GM12878 (cell line): Measurements from ENCODE around the gene PRKN. TPM values are rescaled to one million over a fixed set of nuclear protein-coding genes. Genes with fewer than 3 reads are reported as not detected.

ENCODE experiments used
- ATAC-seq: fragments of 200-7000 bp; cut with Tn5 transposase; 3 replicates; pipeline ENCODE4 v1.9.1; 2020; ENCODE audit warnings: mild to moderate bottlenecking, moderate library complexity
- BruUV-seq: library from RNA; stranded (reverse); fragments of 400-500 nt; replicated peaks from 2 replicates; lab custom pipeline; 2021; lab: Mats Ljungman, UMichigan
- CTCF ChIA-PET: fragments of 300-600 bp; sonication (Branson Sonifier 250); formaldehyde crosslinking; extraction: SDS; loops from one replicate; lab custom pipeline; 2021; ENCODE audit warnings: inconsistent platforms; lab: Yijun Ruan, JAX
- POLR2A ChIA-PET: fragments of 350-600 bp; formaldehyde crosslinking; extraction: SDS; loops from one replicate; lab custom pipeline; 2021; ENCODE audit warnings: inconsistent platforms; lab: Charles Lee
- RAD21 ChIA-PET: fragments of 300-600 bp; sonication (Branson Sonifier 250); formaldehyde crosslinking; loops from one replicate; lab custom pipeline; 2023; ENCODE audit warnings: antibody characterized with exemption; ENCODE audit not compliant: unreplicated experiment; lab: Charles Lee
- SMC1A ChIA-PET: fragments of 300-600 bp; sonication (Branson Sonifier 250); formaldehyde crosslinking; loops from one replicate; lab custom pipeline; 2023; ENCODE audit not compliant: unreplicated experiment, uncharacterized antibody; lab: Charles Lee
- DNase-seq: peaks from one replicate; pipeline ENCODE4 v3.0.0-alpha.2; 2011; ENCODE audit warnings: low read depth, low spot score
- FAIRE-seq: peaks from 3 replicates; lab custom pipeline; 2011; peaks lifted over from hg19 to GRCh38; lab: Jason Lieb, UNC
- H2AFZ ChIP-seq: 2 replicates; pipeline ENCODE4 v1.6.0; 2011; ENCODE audit warnings: low read depth, low read length, control low read depth; ENCODE audit not compliant: control insufficient read depth
- H3K27ac ChIP-seq: 2 replicates; pipeline ENCODE4 v1.5.1; 2011; ENCODE audit warnings: control low read depth; ENCODE audit not compliant: control insufficient read depth, insufficient read depth
- H3K27me3 ChIP-seq, 2 experiments: replicated peaks in 1 of 2; 2 replicates each; pipeline versions ENCODE4 v1.6.0 to v1.6.1; 2011; ENCODE audit warnings: low read length in 1 of 2; ENCODE audit not compliant: control insufficient read depth in 2 of 2, insufficient read depth in 2 of 2
- H3K36me3 ChIP-seq, 2 experiments: 2 replicates each; pipeline ENCODE4 v1.5.1; 2011; ENCODE audit warnings: low read length in 1 of 2; ENCODE audit not compliant: control insufficient read depth in 2 of 2, insufficient read depth in 2 of 2
- H3K4me1 ChIP-seq: 2 replicates; pipeline ENCODE4 v1.6.1; 2011; ENCODE audit warnings: mild to moderate bottlenecking, low read length, moderate library complexity, mixed read lengths; ENCODE audit not compliant: control insufficient read depth, insufficient read depth
- H3K4me2 ChIP-seq: 2 replicates; pipeline ENCODE4 v1.6.0; 2011; ENCODE audit warnings: control low read depth; ENCODE audit not compliant: control insufficient read depth, insufficient read depth
- H3K4me3 ChIP-seq: fragments of 200-600 bp; sonication (generic); 2 replicates; pipeline ENCODE4 v1.5.1; 2016
- H3K79me2 ChIP-seq: 2 replicates; pipeline ENCODE4 v1.6.0; 2011; ENCODE audit warnings: low read length; ENCODE audit not compliant: control insufficient read depth, insufficient read depth
- H3K9ac ChIP-seq: 2 replicates; pipeline ENCODE4 v1.8.0; 2011; ENCODE audit warnings: low read length, control low read depth, mixed read lengths; ENCODE audit not compliant: control insufficient read depth, insufficient read depth
- H3K9me3 ChIP-seq: replicated peaks from 3 replicates; pipeline ENCODE4 v1.5.1; 2011; ENCODE audit warnings: mild to moderate bottlenecking, low read length; ENCODE audit not compliant: control insufficient read depth, insufficient read depth
- H4K20me1 ChIP-seq: 2 replicates; pipeline ENCODE4 v1.6.0; 2011; ENCODE audit not compliant: control insufficient read depth, insufficient read depth
- CTCF ChIP-seq, 3 experiments: IDR thresholded peaks in 2 of 3; conservative IDR thresholded peaks in 1 of 3; 2 replicates each; pipeline ENCODE4 v1.5.1; 2011; ENCODE audit warnings: low read depth in 3 of 3, low read length in 3 of 3, mild to moderate bottlenecking in 3 of 3, control low read depth in 2 of 3, moderate library complexity in 2 of 3, inconsistent platforms in 1 of 3, mixed read lengths in 1 of 3; ENCODE audit not compliant: control insufficient read depth in 2 of 3, insufficient read depth in 1 of 3; ENCODE audit errors: extremely low read depth in 1 of 3
- E4F1 ChIP-seq: fragments of 450-650 bp; IDR thresholded peaks from 2 replicates; pipeline ENCODE4 v1.6.1; 2018; ENCODE audit warnings: borderline replicate concordance, mild to moderate bottlenecking; ENCODE audit not compliant: partially characterized antibody
- EED ChIP-seq: sonication (generic); IDR thresholded peaks from 2 replicates; pipeline ENCODE4 v1.6.1; 2016; ENCODE audit warnings: antibody characterized with exemption, low read depth
- LARP7 ChIP-seq: fragments of 450-650 bp; IDR thresholded peaks from 2 replicates; pipeline ENCODE4 v1.6.1; 2017; ENCODE audit warnings: mild to moderate bottlenecking
- MAX ChIP-seq: IDR thresholded peaks from 2 replicates; pipeline ENCODE4 v1.6.1; 2012; ENCODE audit warnings: low read depth, low read length, improper control_type of control experiment
- MTA3 ChIP-seq: IDR thresholded peaks from 2 replicates; pipeline ENCODE4 v1.6.1; 2012; ENCODE audit warnings: low read length, inconsistent platforms, borderline replicate concordance
- NFYB ChIP-seq: IDR thresholded peaks from 2 replicates; pipeline ENCODE4 v1.6.1; 2011; ENCODE audit warnings: low read depth, mild to moderate bottlenecking, low read length, improper control_type of control experiment, moderate library complexity; ENCODE audit not compliant: insufficient read depth
- NKRF ChIP-seq: fragments of 450-650 bp; conservative IDR thresholded peaks from 2 replicates; pipeline ENCODE4 v1.6.1; 2017; ENCODE audit warnings: mild to moderate bottlenecking, moderate library complexity
- PAX5 ChIP-seq: IDR thresholded peaks from 2 replicates; pipeline ENCODE4 v1.6.1; 2011; ENCODE audit warnings: low read depth, low read length, borderline replicate concordance
- PAX8 ChIP-seq: fragments of 450-650 bp; IDR thresholded peaks from 2 replicates; pipeline ENCODE4 v1.6.1; 2017; ENCODE audit warnings: mild to moderate bottlenecking, moderate library complexity
- RAD21 ChIP-seq: IDR thresholded peaks from 2 replicates; pipeline ENCODE4 v1.6.1; 2011; ENCODE audit warnings: mild to moderate bottlenecking, low read depth, low read length, moderate library complexity; ENCODE audit not compliant: insufficient read depth
- SPI1 ChIP-seq: IDR thresholded peaks from 2 replicates; pipeline ENCODE4 v1.6.1; 2011; ENCODE audit warnings: low read depth, mild to moderate bottlenecking, low read length, moderate library complexity, borderline replicate concordance; ENCODE audit not compliant: insufficient read depth
- SUPT20H ChIP-seq: IDR thresholded peaks from 2 replicates; pipeline ENCODE4 v1.6.1; 2011; ENCODE audit warnings: low read depth, mild to moderate bottlenecking, low read length, moderate library complexity, borderline replicate concordance; ENCODE audit not compliant: control insufficient read depth
- WGBS: methylation state at CpG from one replicate; pipeline ENCODE4 v1.1.6; 2016; ENCODE audit warnings: low lambda C conversion rate; ENCODE audit not compliant: insufficient replicate concordance, insufficient coverage; ENCODE audit errors: missing lambda C conversion rate; 5-methylcytosine and 5-hydroxymethylcytosine counted together
- in situ Hi-C: fragments of 300-500 bp; cut with MboI; formaldehyde crosslinking; loops from 9 replicates; pipeline ENCODE4 v1.14.3; 2018; ENCODE audit warnings: mixed read lengths
- intact Hi-C: fragments of 100-400 bp; cut with micrococcal nuclease; formaldehyde crosslinking; loops from one replicate; pipeline ENCODE4 v1.14.2; 2022; ENCODE audit not compliant: unreplicated experiment
- polyA plus RNA-seq, 11 experiments: library from polyadenylated mRNA; depleted of rRNA in 4 of 11; unstranded in 6 of 11; stranded (reverse) in 5 of 11; fragments of >200 nt; fragmentation: Nextera tagmentation in 4 of 11; fragmentation: Illumina TruSeq in 1 of 11; extraction: Ambion mirVana in 4 of 11; extraction: Trizol in 1 of 11; gene quantifications; 1 replicate in 1 of 11; 2 replicates in 10 of 11; pipeline versions ENCODE4 v1.2.1 to v1.2.3, GENCODE V29; 2011 to 2016; ENCODE audit warnings: inconsistent platforms in 2 of 11, missing spikeins in 2 of 11, low read depth in 1 of 11
- total RNA-seq, 4 experiments: library from RNA; depleted of rRNA in 3 of 4; stranded (reverse); fragments of >200 nt in 3 of 4; fragmentation: Illumina TruSeq in 1 of 4; extraction: Trizol in 1 of 4; gene quantifications; 2 replicates each; pipeline versions ENCODE4 v1.2.1 to v1.2.3, GENCODE V29; 2013 to 2021

Gene PRKN
- total and polyA plus RNA-seq, 10 of the 15 experiments (the other 5 are each of a cell fraction or from before 2014, with no cell fraction given) = 0.06 to 0.09 TPM; not detected in 8

GRCh38 chr6:161410736-161411135, 1316.8 kb downstream of the PRKN start:
- Histone ChIP-seq H3K79me2 (no peaks in the 10 kb centered on the region), H3K4me3 (no peak overlapping the region), H3K27ac (no peak overlapping the region), H3K4me2 (no peak overlapping the region), H3K4me1 (no peaks in the 10 kb centered on the region), H4K20me1 (no peaks in the 10 kb centered on the region), H2AFZ (no peak overlapping the region), H3K9me3 (no peaks in the 10 kb centered on the region), H3K27me3 (no peaks in the 10 kb centered on the region; a peak in 1 of 4 replicates), H3K36me3 (no peaks in the 10 kb centered on the region), H3K9ac (no peak overlapping the region)
- FAIRE-seq = no peak
- no TSS peak for BruUV-seq
- SMC1A ChIA-PET = no interaction called here
- no peak for ATAC-seq
- no peak for TF ChIP-seq MAX
- TF ChIP-seq E4F1 = no peak
- no peak for TF ChIP-seq SPI1
- no peak for TF ChIP-seq SUPT20H
- no peak for TF ChIP-seq EED
- no peak for TF ChIP-seq NFYB
- TF ChIP-seq CTCF (IDR thresholded peaks at IDR 0.05 in 2 of 3, conservative IDR thresholded peaks at IDR 0.05 in 1 of 3; ENCODE audit: control insufficient read depth in 2 of 3, extremely low read depth in 1 of 3, insufficient read depth in 1 of 3, low read depth in 3 of 3, low read length in 3 of 3) = no peak
- TF ChIP-seq NKRF = no peak
- no peak for TF ChIP-seq PAX5
- no peak for TF ChIP-seq RAD21
- TF ChIP-seq LARP7 = no peak
- no peak for TF ChIP-seq MTA3
- no peak for TF ChIP-seq PAX8
- POLR2A ChIA-PET = no interaction called here
- in situ Hi-C loops = no loop called here
- WGBS = 47% methylated on average over 6 of the region's 6 CpGs
- RAD21 ChIA-PET = no interaction called here
- CTCF ChIA-PET = interaction anchor here (1.6 kb wide), 1 partner anchor 8 kb away, joined by 7 read pairs; no protein-coding TSS in a partner anchor
- no peak for DNase-seq
- intact Hi-C loops = loop anchor here (10.0 kb wide), 1 partner anchor 514 kb away; no protein-coding TSS in a partner anchor
